Uterus (tissue), 4 donors: ENCODE measurements around the gene COL25A1. TPM values are rescaled to one million over a fixed set of nuclear protein-coding genes. Genes with fewer than 3 reads are reported as not detected.
"Not testable (repeated sequence)": the region's sequence is repeated elsewhere in the genome, so short reads cannot be mapped to it uniquely, and the experiment has no call there.

ENCODE experiments used
- DNase-seq, 2 donors: peaks; one replicate each; pipeline ENCODE4 v3.0.0-alpha.2; 2019 to 2020
- H3K27ac ChIP-seq, 2 donors: fragments of 200-600 bp; sonication (generic); 1 replicate in 1 of 2; 2 replicates in 1 of 2; pipeline ENCODE4 v1.5.1; 2016 to 2018
- H3K27me3 ChIP-seq, 2 donors: fragments of 200-600 bp; sonication (generic); one replicate each; pipeline ENCODE4 v1.5.1; 2018 to 2019; ENCODE audit warnings: control low read depth in 1 of 2
- H3K36me3 ChIP-seq, 2 donors: fragments of 200-600 bp; sonication (generic); one replicate each; pipeline ENCODE4 v1.5.1; 2019; ENCODE audit warnings: control low read depth in 1 of 2
- H3K4me1 ChIP-seq, 2 donors: fragments of 200-600 bp; sonication (generic); one replicate each; pipeline ENCODE4 v1.5.1; 2018 to 2019; ENCODE audit warnings: control low read depth in 1 of 2
- H3K4me3 ChIP-seq, 2 donors: fragments of 200-600 bp; sonication (generic); 1 replicate in 1 of 2; 2 replicates in 1 of 2; pipeline ENCODE4 v1.5.1; 2018 to 2019; ENCODE audit warnings: mild to moderate bottlenecking in 1 of 2
- H3K9me3 ChIP-seq, 2 donors: fragments of 200-600 bp; sonication (generic); one replicate each; pipeline ENCODE4 v1.5.1; 2019; ENCODE audit warnings: control low read depth in 1 of 2
- POLR2A ChIP-seq, 2 donors: fragments of 450-650 bp; IDR thresholded peaks; one replicate each; pipeline ENCODE4 v1.6.1; 2016; ENCODE audit warnings: antibody characterized with exemption in 2 of 2, mild to moderate bottlenecking in 1 of 2, moderate library complexity in 1 of 2
- intact Hi-C: fragments of 100-400 bp; cut with DNase I; formaldehyde crosslinking; loops from one replicate; pipeline ENCODE4 v1.15.1; 2023; ENCODE audit warnings: low total_unique reads
- total RNA-seq, 4 donors: library from RNA; depleted of rRNA in 3 of 4; stranded (reverse); fragments of >200 nt in 3 of 4; gene quantifications; one replicate each; pipeline versions ENCODE4 v1.1.0 to v1.2.4, GENCODE V29; 2014 to 2023
- TF ChIP-seq, protein P1 (sequence below), 4 experiments: fragments of 200-600 bp in 2 of 4; fragments of 450-650 bp in 2 of 4; sonication (generic) in 2 of 4; IDR thresholded peaks; one replicate each; pipeline ENCODE4 v1.5.1; 2016 to 2019; ENCODE audit warnings: antibody characterized with exemption in 4 of 4, mild to moderate bottlenecking in 2 of 4, moderate library complexity in 1 of 4
- donor health status: DM: yes; HTN: yes; CAD: no.

Gene COL25A1
- total RNA-seq, 4 donors from 2014 or later, result 0.26 to 41.1 (median 1.8) TPM; not detected in 1

DNA sequence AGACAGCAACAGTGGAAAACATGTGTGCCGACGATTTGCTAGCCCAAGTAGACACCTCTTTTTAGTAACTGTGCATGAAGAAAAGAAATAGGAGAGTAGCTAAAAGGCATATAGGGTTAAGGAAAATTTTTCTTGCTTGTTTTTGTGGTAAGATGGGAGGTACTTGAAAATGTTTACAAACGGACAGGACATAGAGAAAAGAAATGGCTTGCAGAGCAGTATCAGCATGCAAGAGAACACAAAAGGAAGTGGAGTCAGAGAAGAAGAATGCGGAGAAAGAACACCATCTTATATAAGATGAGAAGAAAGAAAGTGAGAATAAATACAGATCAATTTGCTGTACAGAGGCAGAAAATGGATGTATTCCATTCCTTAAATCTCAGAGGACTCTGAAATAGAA lies 275.9 kb downstream of the COL25A1 start:
- H3K27ac ChIP-seq, result no peak overlapping the region
- no peaks in the 10 kb centered on the region for H3K4me1 ChIP-seq
- no peaks in the 10 kb centered on the region for H3K9me3 ChIP-seq
- no peaks in the 10 kb centered on the region for H3K36me3 ChIP-seq
- H3K27me3 ChIP-seq, result no peaks in the 10 kb centered on the region
- no peak for TF ChIP-seq POLR2A (IDR thresholded peaks at IDR 0.05)
- TF ChIP-seq, protein P1, sequence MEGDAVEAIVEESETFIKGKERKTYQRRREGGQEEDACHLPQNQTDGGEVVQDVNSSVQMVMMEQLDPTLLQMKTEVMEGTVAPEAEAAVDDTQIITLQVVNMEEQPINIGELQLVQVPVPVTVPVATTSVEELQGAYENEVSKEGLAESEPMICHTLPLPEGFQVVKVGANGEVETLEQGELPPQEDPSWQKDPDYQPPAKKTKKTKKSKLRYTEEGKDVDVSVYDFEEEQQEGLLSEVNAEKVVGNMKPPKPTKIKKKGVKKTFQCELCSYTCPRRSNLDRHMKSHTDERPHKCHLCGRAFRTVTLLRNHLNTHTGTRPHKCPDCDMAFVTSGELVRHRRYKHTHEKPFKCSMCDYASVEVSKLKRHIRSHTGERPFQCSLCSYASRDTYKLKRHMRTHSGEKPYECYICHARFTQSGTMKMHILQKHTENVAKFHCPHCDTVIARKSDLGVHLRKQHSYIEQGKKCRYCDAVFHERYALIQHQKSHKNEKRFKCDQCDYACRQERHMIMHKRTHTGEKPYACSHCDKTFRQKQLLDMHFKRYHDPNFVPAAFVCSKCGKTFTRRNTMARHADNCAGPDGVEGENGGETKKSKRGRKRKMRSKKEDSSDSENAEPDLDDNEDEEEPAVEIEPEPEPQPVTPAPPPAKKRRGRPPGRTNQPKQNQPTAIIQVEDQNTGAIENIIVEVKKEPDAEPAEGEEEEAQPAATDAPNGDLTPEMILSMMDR (IDR thresholded peaks at IDR 0.05), result no peak
- DNase-seq, result no peak
- H3K4me3 ChIP-seq, result no peak overlapping the region
- intact Hi-C loops, result no loop called here

GRCh38 chr4:109025471-109026076 lies 276.9 kb downstream of the COL25A1 start:
- H3K9me3 ChIP-seq, result no peaks in the 10 kb centered on the region
- H3K4me3 ChIP-seq, result no peak overlapping the region
- no peaks in the 10 kb centered on the region for H3K27me3 ChIP-seq
- no peak for TF ChIP-seq POLR2A (IDR thresholded peaks at IDR 0.05)
- TF ChIP-seq, protein P1 (IDR thresholded peaks at IDR 0.05), result no peak
- no peak for DNase-seq
- intact Hi-C loops, result no loop called here
- no peaks in the 10 kb centered on the region for H3K36me3 ChIP-seq
- H3K27ac ChIP-seq, result no peak overlapping the region
- H3K4me1 ChIP-seq, result no peaks in the 10 kb centered on the region

- Histone ChIP-seq H3K9me3 (no peaks in the 10 kb centered on the region), H3K27ac (no peak overlapping the region), H3K27me3 (no peaks in the 10 kb centered on the region), H3K4me3 (no peak overlapping the region), H3K4me1 (no peaks in the 10 kb centered on the region), H3K36me3 (no peaks in the 10 kb centered on the region)
- TF ChIP-seq, protein P1 (IDR thresholded peaks at IDR 0.05), result no peak
- TF ChIP-seq POLR2A (IDR thresholded peaks at IDR 0.05), result no peak
- no peak for DNase-seq
- intact Hi-C loops, result no loop called here
Measured at GRCh38 chr4:109022961-109023360, 279.5 kb downstream of the COL25A1 start.

GRCh38 chr4:109021630-109022029 lies 280.8 kb downstream of the COL25A1 start:
- H3K4me3 ChIP-seq, H3K36me3 ChIP-seq, H3K4me1 ChIP-seq, intact Hi-C loops, H3K27ac ChIP-seq, H3K9me3 ChIP-seq, H3K27me3 ChIP-seq, DNase-seq: not testable (repeated sequence)

DNA sequence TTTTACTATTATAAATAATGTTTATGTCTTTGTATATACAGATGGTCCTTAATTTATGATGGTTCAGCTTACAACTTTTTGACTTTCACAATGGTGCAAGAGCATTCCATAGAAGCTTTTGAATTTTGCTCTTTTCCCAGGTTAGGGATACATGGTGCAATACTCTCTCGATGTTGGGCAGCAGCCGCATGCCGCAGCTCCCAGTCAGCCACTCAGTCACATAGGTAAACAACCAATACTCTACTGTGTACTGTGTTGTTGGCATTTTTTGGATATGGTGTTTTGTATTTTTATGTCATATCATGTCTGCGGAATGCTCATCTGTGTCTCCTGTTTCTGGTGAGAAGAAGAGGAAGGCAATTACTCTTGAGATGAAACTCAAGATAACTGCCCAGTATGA lies 281.6 kb downstream of the COL25A1 start:
- Histone ChIP-seq H3K9me3 (no peaks in the 10 kb centered on the region), H3K4me1 (no peaks in the 10 kb centered on the region), H3K4me3 (no peak overlapping the region), H3K36me3 (no peaks in the 10 kb centered on the region), H3K27ac (no peak overlapping the region), H3K27me3 (no peaks in the 10 kb centered on the region)
- no peak for DNase-seq
- TF ChIP-seq, protein P1 (IDR thresholded peaks at IDR 0.05), result no peak
- TF ChIP-seq POLR2A (IDR thresholded peaks at IDR 0.05), result no peak
- intact Hi-C loops, result no loop called here

GRCh38 chr4:109016200-109016599 lies 286.3 kb downstream of the COL25A1 start:
- intact Hi-C loops, result no loop called here
- H3K4me1 ChIP-seq, result no peaks in the 10 kb centered on the region
- H3K36me3 ChIP-seq, result no peaks in the 10 kb centered on the region
- DNase-seq, result no peak
- no peaks in the 10 kb centered on the region for H3K9me3 ChIP-seq
- TF ChIP-seq, protein P1 (IDR thresholded peaks at IDR 0.05), result no peak
- no peak for TF ChIP-seq POLR2A (IDR thresholded peaks at IDR 0.05)
- H3K4me3 ChIP-seq, result no peak overlapping the region
- H3K27ac ChIP-seq, result no peak overlapping the region
- H3K27me3 ChIP-seq, result no peaks in the 10 kb centered on the region
